Measurements from ENCODE around the gene PSMD1. TPM values are rescaled to one million over a fixed set of nuclear protein-coding genes. Genes with fewer than 3 reads are reported as not detected.

PSMD1 gene
- total and polyA plus RNA-seq, 2 of the 8 experiments (the other 6 are each of a cell fraction or from before 2014, with no cell fraction given) = 179 to 272 TPM

- TF ChIP-seq, protein P1, sequence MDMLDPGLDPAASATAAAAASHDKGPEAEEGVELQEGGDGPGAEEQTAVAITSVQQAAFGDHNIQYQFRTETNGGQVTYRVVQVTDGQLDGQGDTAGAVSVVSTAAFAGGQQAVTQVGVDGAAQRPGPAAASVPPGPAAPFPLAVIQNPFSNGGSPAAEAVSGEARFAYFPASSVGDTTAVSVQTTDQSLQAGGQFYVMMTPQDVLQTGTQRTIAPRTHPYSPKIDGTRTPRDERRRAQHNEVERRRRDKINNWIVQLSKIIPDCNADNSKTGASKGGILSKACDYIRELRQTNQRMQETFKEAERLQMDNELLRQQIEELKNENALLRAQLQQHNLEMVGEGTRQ (IDR thresholded peaks at IDR 0.05; ENCODE audit: low read length) = no peak
- TF ChIP-seq SUZ12 (IDR thresholded peaks at IDR 0.05; ENCODE audit: low read length) = no peak
- no peak for TF ChIP-seq SAP30 (IDR thresholded peaks at IDR 0.05; ENCODE audit: insufficient read depth, insufficient replicate concordance, low read length)
- no peak for TF ChIP-seq SIRT6 (IDR thresholded peaks at IDR 0.05; ENCODE audit: low read length)
- TF ChIP-seq CBX8 (IDR thresholded peaks at IDR 0.05; ENCODE audit: borderline replicate concordance, low read depth, low read length) = no peak
- TF ChIP-seq BRCA1 (IDR thresholded peaks at IDR 0.05; ENCODE audit: low read depth, low read length) = no peak
- no peak for TF ChIP-seq HDAC6 (IDR thresholded peaks at IDR 0.05; ENCODE audit: low read depth, low read length)
- TF ChIP-seq KDM1A (IDR thresholded peaks at IDR 0.05; ENCODE audit: borderline replicate concordance, low read length) = no peak
Observed at GRCh38 chr2:231200805-231201474, 144.3 kb downstream of the PSMD1 start (continued).
